Measurements from ENCODE around the gene KIF3A.

- TF ChIP-seq CTCF (IDR thresholded peaks at IDR 0.05) (no peak), EZH2 (IDR thresholded peaks at IDR 0.05) (no peak)
Measured at GRCh38 chr5:132648355-132648754, 89.0 kb downstream of the KIF3A start.
